GM19023 (cell line): ENCODE measurements around the gene RAI1.
A peak's percentile ranks its signal among the peaks of the same experiment; 100 is the strongest.

Experiments
- ATAC-seq: cut with Tn5 transposase; IDR thresholded peaks from one replicate; pipeline ENCODE4 v1.9.1; 2021; ENCODE audit warnings: mild to moderate bottlenecking, moderate library complexity; ENCODE audit not compliant: unreplicated experiment

Gene RAI1

DNA sequence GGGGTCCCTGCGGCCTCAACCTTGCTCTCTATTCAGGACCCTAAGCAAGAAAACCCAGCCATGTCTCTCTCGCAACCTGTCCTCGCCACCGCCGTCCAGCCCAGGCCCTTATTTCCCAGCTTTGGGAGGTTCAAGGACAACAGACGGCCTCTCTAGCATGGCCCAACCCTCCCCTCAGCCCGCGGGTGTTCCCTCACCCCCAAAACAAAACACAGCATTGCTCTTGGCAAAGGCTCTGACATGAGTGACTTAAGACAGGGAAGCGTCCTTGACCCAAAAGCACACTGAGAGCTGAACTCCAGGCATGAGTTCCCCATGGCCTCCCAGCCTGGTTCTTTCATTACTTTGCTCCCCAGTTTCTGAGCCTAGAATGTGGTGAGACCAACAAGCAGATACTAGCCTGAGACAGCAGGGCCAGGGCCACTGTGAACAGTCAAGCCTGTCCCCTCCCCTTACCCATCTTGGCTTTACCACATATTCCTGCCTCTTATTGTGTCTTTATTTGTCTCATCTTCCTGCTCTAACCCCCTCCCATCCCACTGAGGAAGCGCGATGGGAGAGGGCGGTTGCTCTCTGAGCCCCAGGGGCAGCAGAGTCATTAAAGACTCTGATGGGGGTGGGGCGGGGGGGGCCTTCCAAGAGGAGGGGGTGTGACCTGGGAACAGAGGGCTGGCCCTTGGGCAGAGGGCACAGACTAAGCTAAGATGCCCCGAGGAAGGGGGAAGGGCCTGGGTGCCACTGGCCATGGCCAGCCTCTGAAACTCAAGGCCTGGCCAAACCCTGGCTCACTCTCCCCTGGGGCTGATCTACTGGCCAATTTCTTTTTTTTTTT lies 143.7 kb downstream of the RAI1 start:
- no peak for ATAC-seq

DNA sequence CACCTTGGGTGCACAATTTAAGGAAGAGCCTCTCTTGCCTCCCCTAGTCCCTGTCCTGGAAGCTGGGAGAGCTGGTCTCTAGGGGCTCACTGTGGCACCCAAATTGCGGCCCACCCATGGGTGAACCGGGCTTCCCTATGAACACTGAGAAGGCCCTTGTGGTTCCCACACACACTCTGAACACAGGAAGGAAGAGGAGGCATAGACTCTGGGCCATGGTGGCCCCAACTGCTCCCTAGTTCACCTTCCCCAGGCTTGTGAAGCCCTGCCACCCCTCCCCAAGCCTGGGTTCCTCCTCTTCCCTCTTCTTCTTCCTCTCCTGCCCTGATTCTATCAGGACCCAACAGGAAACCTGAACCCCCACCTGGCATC lies 145.1 kb downstream of the RAI1 start:
- ATAC-seq: no peak

DNA sequence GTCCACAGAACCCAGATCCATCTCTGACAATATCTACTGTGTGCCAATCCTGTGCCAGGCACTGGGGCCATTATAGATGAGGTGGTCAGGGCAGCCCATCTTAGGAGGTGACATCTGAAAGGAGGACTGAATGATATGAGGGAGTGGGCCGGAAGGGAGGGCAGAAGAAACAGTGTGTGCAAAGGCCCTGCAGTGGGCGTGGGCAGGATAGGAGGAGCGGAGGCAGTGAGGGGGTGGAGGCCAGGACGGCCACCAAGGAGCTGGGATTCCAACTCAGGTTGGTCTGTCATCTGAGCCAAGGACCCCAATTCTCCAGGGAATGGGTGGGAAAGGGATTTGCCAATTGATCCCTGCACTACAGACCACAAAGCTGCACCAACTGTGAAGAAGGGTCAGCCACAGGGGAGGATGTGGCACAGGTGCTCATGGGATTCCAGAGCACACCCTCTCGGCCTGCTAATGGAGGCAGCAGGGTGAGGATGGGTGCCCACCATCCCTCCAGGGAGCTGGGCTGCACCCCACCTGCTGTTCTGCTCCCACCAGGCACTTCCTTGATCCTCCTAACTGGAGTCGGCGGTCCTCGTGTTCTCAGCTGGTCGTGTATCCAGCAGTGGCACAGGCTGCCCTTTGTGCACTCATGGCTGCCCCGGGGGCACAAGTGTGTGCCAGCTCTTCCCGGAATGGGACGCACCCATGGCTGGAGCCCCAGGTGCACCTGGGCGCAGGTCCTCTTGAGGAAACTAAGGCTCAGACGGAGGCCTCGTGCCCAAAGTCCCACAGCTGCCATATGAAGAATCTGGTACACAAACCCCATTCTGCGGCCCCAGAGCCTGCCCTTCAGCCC lies 145.9 kb downstream of the RAI1 start:
- no peak for ATAC-seq

DNA sequence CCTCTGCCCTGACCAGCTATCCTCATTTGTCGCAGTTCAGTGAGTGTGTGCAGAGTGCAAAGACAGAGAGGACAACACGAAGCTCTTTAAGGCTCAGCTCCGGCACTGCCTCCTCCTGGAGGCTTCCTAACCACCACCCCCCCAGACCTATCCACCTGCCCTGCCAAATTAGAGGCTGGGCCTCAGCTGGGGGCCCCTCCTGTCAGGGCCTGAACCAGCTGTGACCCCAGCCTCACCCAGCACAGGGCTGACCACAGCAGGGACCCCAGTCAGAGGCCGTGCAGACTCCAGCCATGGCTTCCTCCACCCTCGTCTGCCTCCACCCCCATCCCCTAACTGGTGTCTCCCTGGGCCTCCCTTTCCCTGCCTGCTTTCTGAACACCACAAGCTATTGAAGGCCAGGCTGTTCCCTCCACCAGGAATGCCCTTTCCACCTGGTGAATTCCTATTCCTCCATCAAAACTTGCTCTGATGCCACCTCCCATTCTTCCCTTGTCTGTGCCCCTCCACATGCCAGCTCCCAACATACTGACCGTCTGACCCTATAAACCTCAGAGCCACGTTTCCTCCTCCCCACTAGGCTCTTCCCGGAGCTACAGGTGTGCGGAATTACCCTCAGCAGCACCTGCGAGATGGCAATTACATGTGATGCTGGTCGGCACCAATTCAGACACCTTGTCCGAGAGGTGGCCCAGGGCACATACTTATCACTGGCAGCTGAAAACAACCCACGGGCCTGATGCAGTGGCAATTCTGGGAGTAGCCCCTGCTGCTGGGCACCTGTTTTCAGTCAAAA lies 146.8 kb downstream of the RAI1 start:
- ATAC-seq: no peak

DNA sequence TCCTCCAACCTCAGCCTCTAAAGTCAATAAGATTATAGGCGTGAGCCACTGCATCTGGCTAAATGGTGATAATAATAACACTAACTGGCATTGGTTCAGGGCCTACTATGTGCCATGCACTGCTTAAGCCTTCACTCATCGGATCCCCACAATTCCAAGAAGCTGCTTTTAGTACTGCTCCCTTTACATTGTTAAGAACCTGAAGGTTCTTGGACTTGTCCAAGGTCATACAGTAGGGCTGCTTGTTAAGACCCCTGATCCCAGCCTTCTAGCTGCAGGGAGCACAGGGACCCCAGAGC lies 149.0 kb downstream of the RAI1 start:
- ATAC-seq: no peak

DNA sequence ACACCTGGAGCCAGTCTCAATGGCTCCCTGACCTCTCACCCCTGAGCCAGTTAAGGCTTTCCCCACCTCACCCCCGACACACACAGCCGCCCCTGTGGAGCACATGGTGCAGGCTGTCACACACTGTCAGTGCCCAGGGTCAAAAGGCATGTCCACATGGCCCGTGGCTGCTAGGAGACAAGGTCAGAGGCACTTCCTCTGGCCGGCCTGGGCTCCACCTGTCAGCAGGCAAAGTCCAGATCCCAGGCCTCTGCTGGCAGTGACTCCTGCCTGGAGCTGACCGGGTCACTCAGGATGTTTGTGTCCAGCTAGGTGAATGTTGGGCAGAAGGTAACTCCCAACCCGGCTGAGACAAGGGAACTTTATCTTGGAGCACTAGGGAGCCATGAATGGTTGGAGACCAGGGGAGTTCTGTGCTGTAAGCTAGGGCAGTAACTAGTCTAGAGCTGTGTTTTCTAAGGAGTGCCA lies 149.5 kb downstream of the RAI1 start:
- no peak for ATAC-seq

DNA sequence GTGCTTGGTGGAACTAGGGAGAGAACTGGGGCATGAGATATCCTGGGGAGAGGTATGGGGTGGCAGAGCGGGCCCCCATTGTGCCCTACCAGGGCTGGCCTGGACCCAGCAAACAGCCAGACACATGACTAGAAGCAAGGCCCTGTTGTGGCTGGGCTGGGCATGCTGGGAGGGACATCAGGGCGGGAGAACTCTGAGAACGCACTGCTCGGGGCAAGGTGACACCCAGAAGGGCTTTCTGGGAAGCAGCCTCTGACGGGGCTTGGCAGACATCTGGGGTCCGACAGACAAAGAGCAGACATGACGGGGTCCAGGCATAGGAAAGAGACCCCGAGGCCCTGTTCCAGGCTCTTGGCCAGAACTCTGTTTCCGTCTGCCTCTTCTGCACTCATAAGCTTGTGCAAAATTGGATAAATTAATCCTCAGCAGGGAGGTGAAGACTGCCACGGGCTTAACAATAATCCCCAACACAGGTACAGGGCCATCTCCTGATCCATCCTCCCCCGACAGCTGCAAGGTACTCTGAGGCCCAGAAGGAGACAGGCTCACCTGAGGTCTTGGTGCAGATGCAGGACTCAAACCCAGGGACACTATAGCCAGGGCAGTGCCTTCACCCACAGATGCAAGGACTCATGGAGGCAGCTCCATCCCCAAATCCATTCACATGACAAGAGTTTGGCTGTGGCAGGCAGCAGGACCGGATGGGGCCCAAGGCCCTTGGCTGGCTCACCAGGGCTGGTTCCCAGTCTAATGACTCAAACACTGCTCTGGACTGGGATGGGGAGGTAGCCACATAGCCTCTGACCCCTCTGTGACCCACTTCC lies 150.2 kb downstream of the RAI1 start:
- no peak for ATAC-seq

DNA sequence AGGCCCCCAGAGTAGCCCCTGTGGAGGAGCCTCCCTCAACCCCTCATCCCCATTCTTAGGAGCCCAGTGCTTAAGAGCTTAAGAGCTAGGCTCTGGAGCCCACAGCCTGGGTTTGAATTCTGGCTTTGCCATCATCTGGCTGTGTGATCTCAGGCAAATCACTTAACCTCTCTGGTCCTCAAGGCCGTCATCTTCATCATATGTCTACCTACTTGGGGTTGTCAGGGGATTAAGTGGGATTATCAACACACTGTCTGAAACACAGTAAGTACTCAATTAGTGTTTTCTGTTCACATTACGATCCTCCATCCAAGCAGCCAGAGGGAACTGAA lies 150.7 kb downstream of the RAI1 start:
- no peak for ATAC-seq

DNA sequence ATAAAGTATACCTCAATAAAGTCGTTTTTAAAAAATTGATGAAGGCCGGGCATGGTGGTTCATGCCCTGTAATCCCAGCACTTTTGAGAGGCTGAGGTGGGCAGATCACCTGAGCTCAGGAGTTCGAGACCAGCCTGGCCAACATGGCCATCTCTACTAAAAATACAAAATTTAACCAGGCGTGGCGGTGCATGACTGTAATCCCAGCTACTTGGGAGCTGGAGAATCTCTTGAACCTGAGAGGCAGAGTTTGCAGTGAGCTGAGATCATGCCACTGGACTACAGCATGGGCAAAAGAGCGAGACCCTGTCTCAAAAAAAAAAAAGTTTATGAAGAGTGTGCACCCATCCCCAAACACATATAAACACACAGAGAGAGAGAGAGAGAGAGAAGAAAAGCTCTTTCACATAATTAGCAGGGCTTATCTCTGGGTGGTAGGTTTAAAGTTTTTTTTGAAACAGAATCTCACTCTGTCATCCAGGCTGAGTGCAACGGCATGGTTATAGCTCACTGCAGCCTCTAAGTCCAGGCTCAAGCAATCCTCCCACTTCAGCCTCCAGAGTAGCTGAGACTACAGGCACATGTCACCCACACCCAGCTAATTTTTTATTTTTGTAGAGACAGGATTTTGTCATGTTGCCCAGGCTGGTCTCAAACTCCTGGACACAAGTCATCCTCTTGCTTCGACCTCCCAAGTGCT lies 152.6 kb downstream of the RAI1 start:
- ATAC-seq: no peak

DNA sequence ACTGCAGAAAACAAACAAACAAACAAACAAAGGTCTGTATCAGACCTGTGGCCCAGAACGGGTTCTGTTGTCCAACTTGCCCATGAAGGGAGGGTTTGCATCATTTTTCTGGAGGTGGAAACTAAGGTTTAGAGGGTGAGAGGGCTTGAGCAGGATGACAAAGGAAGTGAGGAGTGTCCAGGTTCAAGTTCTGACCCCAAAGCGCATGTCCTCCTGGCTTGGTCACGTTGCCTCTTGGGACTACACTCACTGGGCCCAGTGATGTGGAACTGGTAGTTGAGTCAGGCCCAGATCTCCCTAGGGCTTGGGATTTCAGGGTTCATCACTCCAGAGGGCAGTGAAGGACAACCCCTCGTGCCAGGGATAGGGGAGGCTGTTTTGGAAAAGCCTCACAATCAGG lies 153.7 kb downstream of the RAI1 start:
- ATAC-seq: no peak

DNA sequence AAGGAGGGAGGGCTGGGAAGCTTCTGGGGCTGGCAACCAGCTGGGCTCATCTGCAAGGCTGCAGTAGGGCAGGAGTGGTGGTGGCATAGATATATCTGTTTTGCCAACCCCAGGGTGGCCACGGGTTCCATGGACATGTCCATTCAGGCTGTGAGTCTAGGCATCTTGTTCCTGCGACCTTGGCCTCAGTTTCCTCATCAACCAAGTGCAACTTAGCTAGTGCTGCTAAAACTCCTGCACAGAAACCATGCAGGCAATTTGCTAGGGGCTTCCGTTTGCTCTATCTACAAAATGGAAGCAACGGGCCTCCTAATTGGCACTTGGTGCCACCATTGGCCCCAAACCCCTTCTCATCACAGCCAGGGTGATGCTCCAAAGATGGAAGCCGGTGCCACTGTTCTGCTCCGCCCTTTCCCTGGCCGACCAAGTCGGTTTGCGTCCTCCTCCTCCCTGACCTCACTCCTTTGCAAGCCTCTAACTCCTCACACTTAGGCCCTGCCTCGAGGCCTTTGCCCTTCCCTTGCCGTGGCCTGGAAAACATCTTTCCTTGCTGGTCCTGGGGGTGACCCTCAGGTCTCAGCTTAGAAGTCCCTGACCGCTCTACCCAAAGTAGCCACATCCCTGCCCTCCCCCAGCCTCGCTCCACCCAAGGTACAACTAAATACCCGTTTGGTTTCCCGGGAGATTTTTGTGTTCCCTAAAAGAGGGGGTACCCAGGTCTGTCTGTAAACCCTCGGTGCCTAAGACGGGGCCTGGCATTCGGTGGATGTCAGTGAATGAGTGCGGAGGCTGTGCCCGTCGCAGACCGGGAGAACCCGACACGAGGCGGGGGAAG lies 154.4 kb downstream of the RAI1 start:
- no peak for ATAC-seq

DNA sequence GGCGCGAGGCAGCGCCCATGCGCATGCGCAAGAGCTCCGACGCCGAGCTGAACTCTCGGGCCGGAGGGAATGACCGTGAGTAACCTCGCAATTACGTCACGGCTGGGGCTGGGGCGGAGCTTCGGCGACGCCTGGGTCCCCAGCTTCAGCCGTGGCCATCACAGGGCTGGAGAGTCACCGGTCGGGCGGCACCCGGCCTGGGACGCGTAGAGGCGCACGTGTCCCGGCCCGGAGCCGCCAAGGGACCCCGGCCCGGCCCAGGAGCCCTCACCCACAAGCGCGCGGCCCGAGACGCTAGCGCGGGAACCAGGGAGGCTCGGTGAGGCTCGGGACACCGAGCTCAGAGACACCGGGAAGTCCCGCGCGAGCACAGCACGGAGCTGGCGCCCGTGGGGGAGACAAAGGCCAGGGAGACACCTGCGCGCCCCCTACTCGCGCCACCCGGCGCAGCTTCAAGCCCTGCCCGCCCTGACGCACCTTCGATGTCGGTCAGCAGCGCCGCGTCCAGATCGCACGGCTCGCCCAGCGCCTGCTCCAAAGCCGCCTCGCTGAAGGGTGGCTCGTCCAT lies 155.1 kb downstream of the RAI1 start:
- peak; percentile 67 for ATAC-seq

DNA sequence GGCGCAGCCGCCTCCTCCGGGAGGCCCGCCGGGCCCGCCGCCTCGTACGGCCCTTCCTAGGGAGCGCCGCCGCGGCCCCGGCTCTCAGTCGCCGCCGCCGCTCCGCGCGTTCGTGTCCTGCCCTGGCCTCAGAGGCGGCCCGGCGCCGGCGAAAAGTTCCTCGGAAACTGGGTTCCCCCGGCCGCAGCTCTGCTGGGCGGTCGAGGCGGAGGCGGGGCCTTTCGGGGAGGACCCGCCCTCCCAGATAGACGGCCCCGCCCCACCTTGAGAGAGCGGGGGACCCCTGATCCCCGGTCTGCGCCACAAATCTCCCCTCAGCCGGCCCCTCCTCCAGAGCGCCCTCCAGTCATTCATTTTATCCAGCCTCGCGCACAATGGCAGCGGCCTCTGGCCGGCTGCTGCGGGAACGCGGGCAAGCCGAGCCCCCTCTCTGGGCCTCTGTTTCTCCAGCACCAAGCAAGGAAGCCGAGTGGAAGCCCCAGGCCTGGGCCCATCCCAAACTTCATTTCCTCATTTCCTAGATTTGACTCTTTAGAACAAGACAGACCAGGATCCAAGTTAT lies 155.6 kb downstream of the RAI1 start, which contains the start of gene SREBF1:
TSS of gene SREBF1 (minus strand) at position 169 of the 562 bp plus-strand sequence. CDS start 169 bp downstream, outside the sequence.
- peak; percentile 23 for ATAC-seq

DNA sequence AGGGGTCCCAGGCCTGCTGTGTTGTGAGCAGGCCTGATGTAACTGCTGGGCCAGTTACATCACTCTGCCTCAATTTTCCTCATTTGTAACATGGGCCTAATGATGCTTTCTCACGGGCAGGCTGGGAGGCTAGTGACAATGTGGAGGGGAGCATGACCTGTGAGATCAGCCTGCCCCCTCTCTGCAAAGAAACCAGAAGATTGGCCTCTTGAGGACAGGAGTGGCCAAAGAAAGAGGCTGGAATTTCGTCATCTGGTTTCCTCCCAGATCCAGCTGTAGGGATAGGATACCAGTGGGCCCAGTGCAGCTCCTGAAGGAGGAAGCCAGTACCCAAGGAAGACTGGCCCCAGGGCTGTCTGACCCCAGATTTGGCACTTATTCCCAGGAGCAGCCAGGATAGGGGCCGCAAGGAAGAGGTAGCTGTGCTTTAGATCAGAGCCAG lies 156.1 kb downstream of the RAI1 start:
- no peak for ATAC-seq

DNA sequence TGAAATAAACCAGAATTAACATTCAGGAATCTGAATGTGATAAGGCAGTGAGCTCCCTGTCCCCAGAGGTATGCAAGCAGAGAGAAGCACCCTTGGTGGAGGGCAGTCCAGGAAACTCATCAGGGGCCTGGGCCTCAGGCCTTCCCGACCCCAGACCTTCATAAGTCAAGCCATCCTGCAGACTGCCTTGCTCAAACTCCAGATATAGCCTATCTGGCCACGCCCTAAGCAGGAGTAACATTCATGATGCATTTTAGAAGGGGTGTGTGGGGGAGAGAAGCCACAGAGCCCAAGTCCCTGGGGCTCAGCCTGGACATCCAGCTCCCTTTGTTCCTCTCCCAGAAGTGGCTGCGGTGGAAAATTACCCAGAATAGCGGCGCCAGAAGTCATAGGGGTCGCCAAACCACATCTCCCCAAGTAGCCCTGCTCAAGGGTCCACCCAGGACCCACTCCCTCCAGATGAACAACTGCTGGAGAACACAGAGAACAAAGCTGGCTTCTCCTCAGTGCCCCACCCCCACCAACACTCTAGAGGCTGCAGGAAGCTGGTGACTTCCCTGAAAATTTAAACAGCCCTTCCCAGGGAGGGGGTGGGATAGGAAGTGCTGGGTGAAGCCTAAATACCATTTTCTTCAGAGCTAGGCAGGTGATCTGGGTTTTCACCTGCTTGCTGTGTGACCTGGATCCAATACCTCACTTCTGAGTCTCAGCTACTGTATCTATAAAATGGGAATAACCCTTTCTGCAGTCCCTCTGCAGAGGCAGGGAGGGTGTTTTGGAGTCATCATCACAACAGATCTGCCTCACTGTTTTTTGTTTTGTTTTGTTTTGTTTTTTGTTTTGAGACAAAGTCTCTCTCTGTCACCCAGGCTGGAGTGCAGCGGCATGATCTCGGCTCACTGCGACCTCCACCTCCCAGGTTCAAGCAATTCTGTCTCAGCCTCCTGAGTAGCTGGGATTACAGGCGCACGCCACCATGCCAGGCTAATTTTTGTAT lies 157.0 kb downstream of the RAI1 start:
- no peak for ATAC-seq

DNA sequence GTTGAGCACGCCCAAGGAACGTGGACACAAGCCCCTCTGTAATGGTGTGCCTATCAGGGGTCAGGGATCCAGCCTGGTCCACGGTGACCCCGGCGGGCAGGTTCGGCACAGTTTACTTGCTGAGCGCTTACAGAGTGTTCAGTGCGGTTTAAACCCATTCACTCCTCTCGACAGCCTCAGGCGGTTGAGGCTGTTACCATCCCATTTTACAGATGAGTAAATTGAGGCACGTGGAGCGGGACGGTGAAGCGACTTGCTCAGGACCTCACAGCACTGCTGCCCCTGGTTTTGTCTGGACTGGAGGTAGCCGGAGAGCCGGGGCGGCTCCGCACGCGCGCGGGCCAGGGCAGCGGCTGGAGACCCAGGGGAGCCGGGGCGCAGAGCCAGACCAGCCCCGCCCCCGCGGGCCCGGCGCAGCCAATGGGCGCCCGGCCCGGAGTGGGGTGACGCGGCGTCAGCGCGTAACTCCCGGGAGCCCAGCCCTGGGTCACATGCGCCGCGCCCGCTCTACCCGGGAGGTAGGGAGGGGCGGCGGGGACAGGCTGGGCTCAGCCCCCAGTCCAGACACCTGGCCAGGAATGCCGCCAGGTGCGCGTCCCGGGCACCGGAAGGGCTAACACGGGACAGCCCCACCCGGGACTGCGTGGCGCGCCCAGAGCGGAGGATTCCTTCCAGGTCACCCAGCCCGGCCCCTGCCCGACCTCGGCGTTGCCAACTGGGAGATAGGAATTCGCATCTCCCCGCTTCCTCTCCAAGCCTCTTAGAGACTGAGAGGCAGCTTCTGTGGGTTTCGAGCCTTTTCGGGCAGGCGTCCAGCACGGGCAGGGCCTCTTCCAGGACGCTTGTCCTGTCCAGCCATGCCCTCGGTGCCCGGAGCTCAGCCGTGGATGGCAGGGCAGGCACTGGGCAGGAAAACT lies 158.8 kb downstream of the RAI1 start:
- ATAC-seq: peak; percentile 65
